ENCODE data around the gene FXYD1. TPM values are rescaled to one million over a fixed set of nuclear protein-coding genes. Genes with fewer than 3 reads are reported as not detected.

FXYD1 gene
- total RNA-seq, 4 donors from 2014 or later, result 215 to 235 (median 225) TPM

DNA sequence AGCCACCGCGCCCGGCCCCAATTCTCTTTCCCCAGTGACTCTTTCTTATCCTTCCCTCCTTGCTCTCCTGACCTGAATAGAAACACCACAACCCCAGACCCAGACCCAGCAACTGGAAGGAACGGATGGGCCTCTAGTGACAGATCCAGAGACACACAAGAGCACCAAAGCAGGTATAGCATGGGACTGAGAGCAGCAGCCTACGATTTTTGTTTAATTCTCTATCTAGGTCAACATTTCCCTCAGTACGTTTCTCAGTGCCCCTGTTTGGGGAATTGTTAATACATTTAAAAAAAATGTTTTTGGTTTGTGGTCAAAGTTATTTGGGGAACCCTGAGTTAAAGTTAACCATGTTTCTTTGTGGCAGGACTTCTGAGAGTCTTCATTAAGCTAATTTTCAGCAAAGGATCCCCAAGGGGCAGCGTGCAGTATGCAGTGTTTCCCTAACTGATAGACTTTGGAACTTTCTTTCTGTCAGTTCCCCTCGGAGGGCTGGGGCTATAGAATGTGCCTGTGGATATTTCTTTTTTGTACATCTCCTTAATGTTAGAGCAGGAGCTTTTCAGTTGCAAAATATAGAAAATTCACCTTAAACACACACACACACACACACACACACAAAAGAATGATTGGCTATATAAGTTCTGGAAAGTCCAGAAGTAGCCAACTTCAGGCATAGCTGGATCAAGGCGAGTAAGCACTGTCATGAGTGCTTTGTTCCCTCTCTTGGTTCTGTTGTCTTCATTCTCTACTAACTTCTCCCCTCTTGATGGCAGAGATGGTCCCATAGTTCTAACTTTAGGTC is 22.2 kb downstream of the FXYD1 start:
- no peak overlapping the region for H3K4me3 ChIP-seq
- peaks cover 2 to 19% (median 11%) of the 10 kb centered on the region in 3 donors for H3K27me3 ChIP-seq
- H3K9me3 ChIP-seq, result peaks cover 0 to 6% (median 0%) of the 10 kb centered on the region in 3 donors
- in situ Hi-C loops (cut with MboI; ENCODE audit: low sequenced_read_pairs in 4 of 4) (no loop called here), intact Hi-C loops (cut with DNase I; ENCODE audit: low total_unique reads) (no loop called here)
- H3K27ac ChIP-seq, result no peak overlapping the region
- TF ChIP-seq, protein P1, sequence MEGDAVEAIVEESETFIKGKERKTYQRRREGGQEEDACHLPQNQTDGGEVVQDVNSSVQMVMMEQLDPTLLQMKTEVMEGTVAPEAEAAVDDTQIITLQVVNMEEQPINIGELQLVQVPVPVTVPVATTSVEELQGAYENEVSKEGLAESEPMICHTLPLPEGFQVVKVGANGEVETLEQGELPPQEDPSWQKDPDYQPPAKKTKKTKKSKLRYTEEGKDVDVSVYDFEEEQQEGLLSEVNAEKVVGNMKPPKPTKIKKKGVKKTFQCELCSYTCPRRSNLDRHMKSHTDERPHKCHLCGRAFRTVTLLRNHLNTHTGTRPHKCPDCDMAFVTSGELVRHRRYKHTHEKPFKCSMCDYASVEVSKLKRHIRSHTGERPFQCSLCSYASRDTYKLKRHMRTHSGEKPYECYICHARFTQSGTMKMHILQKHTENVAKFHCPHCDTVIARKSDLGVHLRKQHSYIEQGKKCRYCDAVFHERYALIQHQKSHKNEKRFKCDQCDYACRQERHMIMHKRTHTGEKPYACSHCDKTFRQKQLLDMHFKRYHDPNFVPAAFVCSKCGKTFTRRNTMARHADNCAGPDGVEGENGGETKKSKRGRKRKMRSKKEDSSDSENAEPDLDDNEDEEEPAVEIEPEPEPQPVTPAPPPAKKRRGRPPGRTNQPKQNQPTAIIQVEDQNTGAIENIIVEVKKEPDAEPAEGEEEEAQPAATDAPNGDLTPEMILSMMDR (IDR thresholded peaks at IDR 0.05 in 4 of 5, conservative IDR thresholded peaks at IDR 0.05 in 1 of 5), result no peak
- no peak for TF ChIP-seq POLR2A (IDR thresholded peaks at IDR 0.05)
- DNase-seq (no peak), ATAC-seq (no peak)
- no peaks in the 10 kb centered on the region for H3K4me1 ChIP-seq
- peaks cover 0 to 23% of the 10 kb centered on the region in 2 donors for H3K36me3 ChIP-seq

DNA sequence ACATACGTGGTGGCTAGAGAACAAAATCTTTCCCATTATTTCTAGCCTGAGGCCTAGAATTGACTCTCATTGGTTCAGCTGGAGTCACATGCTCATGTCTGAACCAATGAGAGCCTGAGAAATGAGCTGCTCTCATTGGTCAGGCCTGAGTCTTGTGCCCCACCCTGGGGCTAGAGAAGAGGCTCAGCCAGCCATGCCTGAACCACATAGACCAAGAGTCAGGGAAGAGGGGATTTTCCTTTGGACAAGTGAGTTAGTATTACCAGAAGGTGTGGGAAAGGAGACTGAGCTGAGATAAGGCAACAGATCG is 22.8 kb downstream of the FXYD1 start:
- no peak for TF ChIP-seq POLR2A (IDR thresholded peaks at IDR 0.05)
- TF ChIP-seq, protein P1 (IDR thresholded peaks at IDR 0.05 in 4 of 5, conservative IDR thresholded peaks at IDR 0.05 in 1 of 5), result no peak
- no peak overlapping the region for H3K4me3 ChIP-seq
- peaks cover 0 to 13% (median 5%) of the 10 kb centered on the region in 3 donors for H3K27me3 ChIP-seq
- intact Hi-C loops (cut with DNase I; ENCODE audit: low total_unique reads), result no loop called here
- no peak for ATAC-seq
- H3K4me1 ChIP-seq, result no peaks in the 10 kb centered on the region
- H3K36me3 ChIP-seq, result peaks cover 0 to 27% of the 10 kb centered on the region in 2 donors
- no peak for DNase-seq
- no peak overlapping the region for H3K27ac ChIP-seq
- peaks cover 0 to 6% (median 0%) of the 10 kb centered on the region in 3 donors for H3K9me3 ChIP-seq
- in situ Hi-C loops (cut with MboI; ENCODE audit: low sequenced_read_pairs in 4 of 4), result no loop called here

- in situ Hi-C loops (cut with MboI; ENCODE audit: low sequenced_read_pairs in 4 of 4) (no loop called here), intact Hi-C loops (cut with DNase I; ENCODE audit: low total_unique reads) (no loop called here)
- Histone ChIP-seq H3K9me3 (peaks cover 0 to 6% (median 0%) of the 10 kb centered on the region in 3 donors), H3K36me3 (peaks cover 0 to 32% of the 10 kb centered on the region in 2 donors), H3K4me1 (no peaks in the 10 kb centered on the region), H3K27me3 (peaks cover 0 to 4% (median under 1%) of the 10 kb centered on the region in 3 donors), H3K27ac (no peak overlapping the region), H3K4me3 (no peak overlapping the region)
- no peak for DNase-seq
- TF ChIP-seq, protein P1 (IDR thresholded peaks at IDR 0.05 in 4 of 5, conservative IDR thresholded peaks at IDR 0.05 in 1 of 5), result no peak
- TF ChIP-seq POLR2A (IDR thresholded peaks at IDR 0.05), result no peak
- no peak for ATAC-seq
Measured at GRCh38 chr19:35162471-35163326, 24.1 kb downstream of the FXYD1 start.

GRCh38 chr19:35164418-35164817 is 25.8 kb downstream of the FXYD1 start:
- no peak for DNase-seq
- no peak for ATAC-seq
- Histone ChIP-seq H3K36me3 (peaks cover 0 to 32% of the 10 kb centered on the region in 2 donors), H3K27me3 (no peaks in the 10 kb centered on the region), H3K9me3 (peaks cover 0 to 6% (median 0%) of the 10 kb centered on the region in 3 donors), H3K4me1 (no peaks in the 10 kb centered on the region), H3K4me3 (no peak overlapping the region), H3K27ac (no peak overlapping the region)
- TF ChIP-seq, protein P1 (IDR thresholded peaks at IDR 0.05 in 4 of 5, conservative IDR thresholded peaks at IDR 0.05 in 1 of 5), result no peak
- TF ChIP-seq POLR2A (IDR thresholded peaks at IDR 0.05), result no peak
- in situ Hi-C loops (cut with MboI; ENCODE audit: low sequenced_read_pairs in 4 of 4), result no loop called here
- intact Hi-C loops (cut with DNase I; ENCODE audit: low total_unique reads), result no loop called here

All from gastrocnemius medialis (tissue), 4 donors.